A673 (cell line): ENCODE data around the gene KLHL30. TPM values are rescaled to one million over a fixed set of nuclear protein-coding genes. Genes with fewer than 3 reads are reported as not detected.

Experiments used
- BruUV-seq: library from RNA; stranded (reverse); fragments of 400-500 nt; replicated peaks from 2 replicates; lab custom pipeline; 2021; lab: Mats Ljungman, UMichigan
- CTCF ChIA-PET: fragments of 300-600 bp; sonication (Branson Sonifier 250); formaldehyde crosslinking; loops from one replicate; lab custom pipeline; 2022; ENCODE audit warnings: antibody characterized with exemption; lab: Charles Lee
- POLR2A ChIA-PET: fragments of 300-600 bp; sonication (Branson Sonifier 250); formaldehyde crosslinking; loops from one replicate; lab custom pipeline; 2022; ENCODE audit warnings: antibody characterized with exemption; ENCODE audit not compliant: low non-redundant PET; lab: Charles Lee
- DNase-seq: peaks from one replicate; pipeline ENCODE4 v3.0.0-alpha.2; 2015; ENCODE audit warnings: low spot score
- H3K27ac ChIP-seq: fragments of 200-600 bp; sonication (generic); 2 replicates; pipeline ENCODE4 v1.5.1; 2016; ENCODE audit warnings: mixed run types, low read depth, mild to moderate bottlenecking, mixed read lengths, antibody characterized with exemption, low read length; ENCODE audit not compliant: poor library complexity, severe bottlenecking
- H3K27me3 ChIP-seq: fragments of 200-600 bp; sonication (generic); replicated peaks from 2 replicates; pipeline ENCODE4 v1.6.1; 2017; ENCODE audit warnings: mixed run types, low read depth, mild to moderate bottlenecking, mixed read lengths, antibody characterized with exemption, low read length; ENCODE audit not compliant: insufficient read depth, poor library complexity
- H3K36me3 ChIP-seq: fragments of 200-600 bp; sonication (generic); 2 replicates; pipeline ENCODE4 v1.6.1; 2016; ENCODE audit warnings: mixed run types, mild to moderate bottlenecking, mixed read lengths, antibody characterized with exemption, low read length; ENCODE audit not compliant: insufficient read depth, poor library complexity, severe bottlenecking
- H3K4me1 ChIP-seq: fragments of 200-600 bp; sonication (generic); 2 replicates; pipeline ENCODE4 v1.6.1; 2017; ENCODE audit warnings: mixed run types, mild to moderate bottlenecking, mixed read lengths, antibody characterized with exemption, low read length; ENCODE audit not compliant: insufficient read depth, poor library complexity, severe bottlenecking
- H3K4me3 ChIP-seq: fragments of 200-600 bp; sonication (generic); 2 replicates; pipeline ENCODE4 v1.5.1; 2016; ENCODE audit warnings: low read depth, mixed run types, mild to moderate bottlenecking, mixed read lengths, low read length; ENCODE audit not compliant: poor library complexity, severe bottlenecking
- H3K9me3 ChIP-seq: fragments of 200-600 bp; sonication (generic); 2 replicates; pipeline ENCODE4 v1.6.1; 2016; ENCODE audit warnings: mixed run types, low read depth, mild to moderate bottlenecking, mixed read lengths, antibody characterized with exemption, low read length; ENCODE audit not compliant: poor library complexity, severe bottlenecking
- CTCF ChIP-seq: fragments of 300-800, 200-600 bp; sonication (generic); conservative IDR thresholded peaks from 2 replicates; pipeline ENCODE4 v1.5.1; 2017; ENCODE audit warnings: low read depth, mild to moderate bottlenecking, antibody characterized with exemption, low read length, moderate library complexity, mixed read lengths
- EZH2 ChIP-seq: fragments of 200-600 bp; sonication (generic); IDR thresholded peaks from 2 replicates; pipeline ENCODE4 v1.6.1; 2017; ENCODE audit warnings: borderline replicate concordance, low read depth, mild to moderate bottlenecking, mixed read lengths, antibody characterized with exemption, low read length; ENCODE audit not compliant: poor library complexity, severe bottlenecking
- intact Hi-C: fragments of 100-400 bp; cut with micrococcal nuclease; formaldehyde crosslinking; loops from one replicate; pipeline ENCODE4 v1.10.0; 2022; ENCODE audit not compliant: unreplicated experiment
- total RNA-seq: library from RNA; stranded (reverse); gene quantifications from 2 replicates; pipeline ENCODE4 v1.2.3, GENCODE V29; 2021

Gene KLHL30
- total RNA-seq, 1 experiment from 2014 or later, result not detected

- Histone ChIP-seq H3K27ac (no peak overlapping the region), H3K36me3 (no peaks in the 10 kb centered on the region), H3K27me3 (no peaks in the 10 kb centered on the region), H3K4me1 (no peaks in the 10 kb centered on the region), H3K4me3 (no peak overlapping the region), H3K9me3 (no peaks in the 10 kb centered on the region)
- BruUV-seq, result no TSS peak
- ChIA-PET POLR2A (no interaction called here), CTCF (no interaction called here)
- intact Hi-C loops, result no loop called here
- no peak for TF ChIP-seq EZH2
- TF ChIP-seq CTCF, result no peak
- DNase-seq, result no peak
These were observed 4.7 kb upstream of the KLHL30 start for GRCh38 chr2:238133499-238134392.

- ChIA-PET POLR2A (no interaction called here), CTCF (no interaction called here)
- H3K4me3 ChIP-seq, result no peak overlapping the region
- H3K4me1 ChIP-seq, result no peaks in the 10 kb centered on the region
- TF ChIP-seq CTCF, result no peak
- no peak for TF ChIP-seq EZH2
- DNase-seq, result no peak
- no peak overlapping the region for H3K27ac ChIP-seq
- intact Hi-C loops, result no loop called here
- no peaks in the 10 kb centered on the region for H3K9me3 ChIP-seq
- no peaks in the 10 kb centered on the region for H3K36me3 ChIP-seq
- no TSS peak for BruUV-seq
- H3K27me3 ChIP-seq, result no peaks in the 10 kb centered on the region
These were observed 4.1 kb upstream of the KLHL30 start for GRCh38 chr2:238134393-238134785.

GRCh38 chr2:238135601-238136150, 2.8 kb upstream of the KLHL30 start:
- Histone ChIP-seq H3K27me3 (no peaks in the 10 kb centered on the region), H3K4me1 (no peaks in the 10 kb centered on the region), H3K9me3 (no peaks in the 10 kb centered on the region), H3K27ac (no peak overlapping the region), H3K4me3 (no peak overlapping the region), H3K36me3 (no peaks in the 10 kb centered on the region)
- no TSS peak for BruUV-seq
- intact Hi-C loops, result no loop called here
- TF ChIP-seq EZH2 (no peak), CTCF (no peak)
- ChIA-PET CTCF (no interaction called here), POLR2A (no interaction called here)
- DNase-seq, result no peak
